ENCODE data around the gene SDC1. TPM values are rescaled to one million over a fixed set of nuclear protein-coding genes. Genes with fewer than 3 reads are reported as not detected.

SDC1 gene
- total RNA-seq, 1 experiment from 2014 or later, result 22.3 TPM

- H3K18ac ChIP-seq (ENCODE audit: insufficient read length, low read depth, low read length), result no peak overlapping the region
- H3K23ac ChIP-seq (ENCODE audit: insufficient read length, low read depth, low read length), result no peak overlapping the region
- no peak overlapping the region for H3K27ac ChIP-seq (ENCODE audit: insufficient read length, low read depth, low read length)
- H4K91ac ChIP-seq (ENCODE audit: insufficient read length, low read depth, low read length), result no peak overlapping the region
- no peak for DNase-seq
- H3K9ac ChIP-seq (ENCODE audit: extremely low read depth, insufficient read length, low read length), result no peak overlapping the region
- H3K79me2 ChIP-seq (ENCODE audit: insufficient read depth, low read length), result no peaks in the 10 kb centered on the region
- no peak overlapping the region for H2BK15ac ChIP-seq (ENCODE audit: low read depth, low read length)
- H2AFZ ChIP-seq (ENCODE audit: low read length), result no peak overlapping the region
- no peak overlapping the region for H2BK20ac ChIP-seq (ENCODE audit: low read depth, low read length, poor library complexity, severe bottlenecking)
- H3K4me1 Mint-ChIP-seq, result peaks cover 60% of the 10 kb centered on the region in 2 experiments
- no peaks in the 10 kb centered on the region for H4K20me1 ChIP-seq (ENCODE audit: control insufficient read depth, insufficient read depth, insufficient read length)
- no peaks in the 10 kb centered on the region for H3K36me3 Mint-ChIP-seq (ENCODE audit: insufficient read depth in 1 of 3, low read depth in 3 of 3)
- H3K27me3 Mint-ChIP-seq (ENCODE audit: low read depth), result no peaks in the 10 kb centered on the region
- no peaks in the 10 kb centered on the region for H3K27me3 ChIP-seq (ENCODE audit: insufficient read depth, low read length)
- no peak overlapping the region for H2BK120ac ChIP-seq (ENCODE audit: low read depth, low read length, poor library complexity, severe bottlenecking)
- no peak overlapping the region for H3K14ac ChIP-seq (ENCODE audit: insufficient read depth, low read length)
- no peaks in the 10 kb centered on the region for H3K79me1 ChIP-seq (ENCODE audit: insufficient read depth, low read depth, low read length, poor library complexity, severe bottlenecking)
- H3K27ac Mint-ChIP-seq, result peak overlapping the region in 2 of 3 experiments; percentile 30 to 71; a peak in 4 of 7 replicates
- no peaks in the 10 kb centered on the region for H3K23me2 ChIP-seq (ENCODE audit: insufficient read length, low read depth, low read length, poor library complexity, severe bottlenecking)
- H2BK12ac ChIP-seq (ENCODE audit: insufficient read length, low read depth, low read length), result no peak overlapping the region
- H4K8ac ChIP-seq (replicated peaks; ENCODE audit: insufficient read length, low read depth, low read length), result no peak overlapping the region
- no peaks in the 10 kb centered on the region; a peak in 1 of 5 replicates for H3K9me3 Mint-ChIP-seq
- no peak overlapping the region for H4K5ac ChIP-seq (ENCODE audit: insufficient read length, low read depth, low read length)
- H3K56ac ChIP-seq (ENCODE audit: insufficient read length, low read depth, low read length), result no peak overlapping the region
- no peaks in the 10 kb centered on the region for H3K4me1 ChIP-seq (ENCODE audit: insufficient read depth, low read length)
- no peak overlapping the region for H2AK5ac ChIP-seq (ENCODE audit: insufficient read length, low read length)
- WGBS (ENCODE audit: extremely low coverage, insufficient read length, low lambda C conversion rate), result no CpG with 5 or more reads among the region's 4 CpGs
- no peak overlapping the region for H2BK5ac ChIP-seq (ENCODE audit: insufficient read length, low read length)
- H3K4ac ChIP-seq (ENCODE audit: low read depth, low read length), result no peak overlapping the region
- no peak overlapping the region; a peak in 1 of 5 replicates for H3K4me3 Mint-ChIP-seq
- no peak for TF ChIP-seq CTCF (conservative IDR thresholded peaks at IDR 0.05)
- H3K9me3 ChIP-seq (ENCODE audit: control insufficient read depth, low read depth, low read length), result no peaks in the 10 kb centered on the region
- no peak overlapping the region for H3T11ph ChIP-seq (ENCODE audit: low read length)
- no peak overlapping the region for H3K4me2 ChIP-seq (ENCODE audit: insufficient read depth, insufficient read length, low read length)
These were observed 35.5 kb downstream of the SDC1 start for GRCh38 chr2:20189299-20189931.
